Endothelial cell of umbilical vein (primary cell): ENCODE results near the gene DNAJB1. TPM values are rescaled to one million over a fixed set of nuclear protein-coding genes. Genes with fewer than 3 reads are reported as not detected.

Experiments
- BruUV-seq: library from RNA; stranded (reverse); fragments of 400-500 nt; replicated peaks from 2 replicates; lab custom pipeline; 2021; lab: Mats Ljungman, UMichigan
- CTCF ChIA-PET: fragments of 300-600, 350-600 bp; sonication (Branson Sonifier 250); formaldehyde crosslinking; loops from one replicate; lab custom pipeline; 2021; ENCODE audit warnings: antibody characterized with exemption, inconsistent platforms; lab: Charles Lee
- POLR2A ChIA-PET: fragments of 300-600, 350-600 bp; sonication (Branson Sonifier 250); formaldehyde crosslinking; loops from one replicate; lab custom pipeline; 2021; ENCODE audit warnings: antibody characterized with exemption, inconsistent platforms; lab: Charles Lee
- DNase-seq: peaks from one replicate; pipeline ENCODE4 v3.0.0-alpha.2; 2011; ENCODE audit warnings: low read depth, low spot score
- FAIRE-seq: peaks from 2 replicates; lab custom pipeline; 2011; peaks lifted over from hg19 to GRCh38; lab: Jason Lieb, UNC
- H2AFZ ChIP-seq: 2 replicates; pipeline ENCODE4 v1.6.0; 2012; ENCODE audit warnings: low read depth, low read length, control low read depth, inconsistent platforms
- H3K27ac ChIP-seq: 2 replicates; pipeline ENCODE4 v1.5.1; 2011; ENCODE audit warnings: low read depth, mild to moderate bottlenecking, control low read depth, low read length, moderate library complexity; ENCODE audit not compliant: insufficient read depth
- H3K27me3 ChIP-seq, 2 experiments: 2 replicates each; pipeline versions ENCODE4 v1.6.0 to v1.6.1; 2011; ENCODE audit warnings: low read length in 2 of 2, mixed read lengths in 1 of 2; ENCODE audit not compliant: control insufficient read depth in 2 of 2, insufficient read depth in 2 of 2
- H3K36me3 ChIP-seq, 2 experiments: 2 replicates in 1 of 2; 3 replicates in 1 of 2; pipeline ENCODE4 v1.5.1; 2011; ENCODE audit warnings: low read length in 2 of 2, mild to moderate bottlenecking in 1 of 2, moderate library complexity in 1 of 2; ENCODE audit not compliant: control insufficient read depth in 2 of 2, insufficient read depth in 2 of 2; ENCODE audit errors: extremely low read depth in 1 of 2
- H3K4me1 ChIP-seq: 3 replicates; pipeline ENCODE4 v1.5.1; 2011; ENCODE audit warnings: mild to moderate bottlenecking, low read length; ENCODE audit not compliant: control insufficient read depth, insufficient read depth; ENCODE audit errors: extremely low read depth
- H3K4me2 ChIP-seq: 2 replicates; pipeline ENCODE4 v1.6.1; 2011; ENCODE audit warnings: low read length, control low read depth, mixed read lengths; ENCODE audit not compliant: insufficient read depth
- H3K4me3 ChIP-seq, 3 experiments: fragments of 200-600 bp in 1 of 3; sonication (generic), shearing (Covaris generic) in 1 of 3; replicated peaks in 1 of 3; 2 replicates each; pipeline ENCODE4 v1.5.1; 2011 to 2016; ENCODE audit warnings: control low read depth in 3 of 3, low read length in 3 of 3, mild to moderate bottlenecking in 2 of 3, inconsistent platforms in 1 of 3, low read depth in 1 of 3, moderate library complexity in 1 of 3; ENCODE audit not compliant: insufficient read depth in 1 of 3
- H3K79me2 ChIP-seq: 2 replicates; pipeline ENCODE4 v1.6.0; 2012; ENCODE audit warnings: low read length, inconsistent platforms; ENCODE audit not compliant: control insufficient read depth, insufficient read depth
- H3K9ac ChIP-seq: replicated peaks from 2 replicates; pipeline ENCODE3; 2011; ENCODE audit warnings: low read length, control low read depth; ENCODE audit not compliant: insufficient read depth; ENCODE audit errors: extremely low read depth
- H3K9me1 ChIP-seq: replicated peaks from 3 replicates; pipeline ENCODE4 v1.6.0; 2011; ENCODE audit warnings: mild to moderate bottlenecking, low read length; ENCODE audit not compliant: control insufficient read depth, insufficient read depth; ENCODE audit errors: extremely low read depth
- H3K9me3 ChIP-seq: replicated peaks from 2 replicates; pipeline ENCODE4 v1.5.1; 2012; ENCODE audit warnings: low read length, inconsistent platforms; ENCODE audit not compliant: control insufficient read depth, insufficient read depth
- H4K20me1 ChIP-seq: replicated peaks from 2 replicates; pipeline ENCODE3; 2011; ENCODE audit warnings: mild to moderate bottlenecking, low read length; ENCODE audit not compliant: control insufficient read depth, insufficient read depth; ENCODE audit errors: extremely low read depth
- EZH2 ChIP-seq: IDR thresholded peaks from 2 replicates; pipeline ENCODE4 v1.6.1; 2012; ENCODE audit warnings: borderline replicate concordance, low read depth, mild to moderate bottlenecking, moderate library complexity, low read length, inconsistent platforms; ENCODE audit not compliant: severe bottlenecking
- FOS ChIP-seq: IDR thresholded peaks from 2 replicates; pipeline ENCODE4 v1.6.1; 2011; ENCODE audit warnings: mild to moderate bottlenecking, low read length, moderate library complexity, borderline replicate concordance; ENCODE audit not compliant: insufficient read depth
- GATA2 ChIP-seq: IDR thresholded peaks from 2 replicates; pipeline ENCODE4 v1.7.0; 2011; ENCODE audit warnings: low read depth, mild to moderate bottlenecking, moderate library complexity, mixed read lengths, low read length; ENCODE audit not compliant: insufficient read length, insufficient read depth
- JUN ChIP-seq: IDR thresholded peaks from 2 replicates; pipeline ENCODE4 v1.6.1; 2011; ENCODE audit warnings: borderline replicate concordance, low read depth; ENCODE audit not compliant: insufficient read length, insufficient read depth
- MYC ChIP-seq: IDR thresholded peaks from one replicate; pipeline ENCODE4 v1.6.1; 2011; ENCODE audit warnings: mild to moderate bottlenecking, low read depth, low read length
- POLR2A ChIP-seq: IDR thresholded peaks from 2 replicates; pipeline ENCODE4 v1.6.1; 2012; ENCODE audit warnings: low read depth, mild to moderate bottlenecking, control low read depth, low read length
- POLR2AphosphoS5 ChIP-seq: IDR thresholded peaks from 2 replicates; pipeline ENCODE4 v1.6.1; 2012; ENCODE audit warnings: low read depth, mild to moderate bottlenecking, control low read depth, low read length, moderate library complexity; ENCODE audit not compliant: insufficient read depth
- dilution Hi-C: fragments of 300-500 bp; cut with MboI; formaldehyde crosslinking; loops from one replicate; pipeline ENCODE4 v1.15.0; 2019; ENCODE audit warnings: low sequenced_read_pairs; ENCODE audit not compliant: extremely low pct_ligation_motif_present
- intact Hi-C: fragments of 100-400 bp; cut with micrococcal nuclease; formaldehyde crosslinking; loops from one replicate; pipeline ENCODE4 v1.10.0; 2022
- polyA plus RNA-seq, 4 experiments: library from polyadenylated mRNA; depleted of rRNA in 3 of 4; stranded (reverse) in 3 of 4; unstranded in 1 of 4; fragments of >200 nt; gene quantifications; 2 replicates each; pipeline versions ENCODE4 v1.2.1 to v1.2.3, GENCODE V29; 2011 to 2012; ENCODE audit warnings: missing spikeins in 1 of 4
- total RNA-seq: library from RNA; stranded (reverse); gene quantifications from 2 replicates; pipeline ENCODE4 v1.2.3, GENCODE V29; 2021
- TF ChIP-seq, protein P1 (sequence below), 2 donors: IDR thresholded peaks; 1 replicate in 1 of 2; 2 replicates in 1 of 2; pipeline ENCODE4 v1.5.1; 2011; ENCODE audit warnings: low read length in 2 of 2, mild to moderate bottlenecking in 2 of 2, moderate library complexity in 2 of 2, control low read depth in 1 of 2, inconsistent platforms in 1 of 2, low read depth in 1 of 2; ENCODE audit not compliant: insufficient read depth in 1 of 2; ENCODE audit errors: extremely low read depth in 1 of 2
- TF ChIP-seq, protein P2 (sequence below): IDR thresholded peaks from 2 replicates; pipeline ENCODE4 v1.6.1; 2011; ENCODE audit not compliant: insufficient read depth, insufficient read length

DNAJB1 gene
- total and polyA plus RNA-seq, 2 donors (not counting 3 experiments of a cell fraction or from before 2014, with no cell fraction given): 58.6 to 59.8 TPM

DNA sequence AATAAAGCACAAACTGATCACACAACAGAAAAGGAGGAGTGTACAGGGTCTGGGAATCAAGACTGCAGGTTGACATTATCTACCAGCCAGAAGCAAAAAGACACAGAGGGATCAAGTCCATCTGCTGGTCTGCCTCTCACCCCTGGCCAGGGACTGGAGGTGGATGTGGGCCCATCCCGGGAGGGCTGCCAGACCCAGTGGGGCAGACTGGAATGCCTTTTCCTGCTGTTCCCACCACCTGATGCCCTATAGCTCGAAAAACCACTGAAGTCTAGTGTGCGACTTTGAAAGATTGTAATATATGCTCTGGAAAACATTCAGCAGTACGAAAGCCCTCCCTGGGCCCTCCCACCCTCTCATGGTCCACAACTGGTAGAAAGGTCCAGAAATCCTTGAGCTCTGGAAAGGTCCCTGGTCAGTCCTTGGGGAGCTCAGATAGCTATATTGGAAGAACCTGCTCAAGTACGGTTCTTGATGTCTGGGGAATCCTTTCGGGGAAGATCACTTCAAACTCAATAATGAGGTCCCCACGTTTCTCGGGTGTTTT is 2.6 kb downstream of the DNAJB1 start:
- Histone ChIP-seq H3K27ac (no peak overlapping the region), H3K9me1 (no peaks in the 10 kb centered on the region), H3K36me3 (peaks cover 12 to 13% of the 10 kb centered on the region in 2 experiments), H2AFZ (no peak overlapping the region), H3K9me3 (no peaks in the 10 kb centered on the region), H3K27me3 (no peaks in the 10 kb centered on the region), H3K79me2 (peaks cover 33% of the 10 kb centered on the region), H4K20me1 (no peaks in the 10 kb centered on the region), H3K4me3 (no peak overlapping the region), H3K9ac (no peak overlapping the region), H3K4me1 (peaks cover 37% of the 10 kb centered on the region), H3K4me2 (peak overlapping the region; percentile 94)
- intact Hi-C loops (no loop called here), dilution Hi-C loops (no loop called here)
- POLR2A ChIA-PET: interaction anchor here (0.6 kb wide), 1 partner anchor 47 kb away, joined by 6 read pairs; no protein-coding TSS in a partner anchor
- BruUV-seq: no TSS peak
- no peak for DNase-seq
- CTCF ChIA-PET: interaction anchor here (0.9 to 2.9 kb wide), 3 partner anchors 9 to 36 kb away, joined by 3 to 12 read pairs (median 6); no protein-coding TSS in a partner anchor
- FAIRE-seq: no peak
- no peak for TF ChIP-seq FOS
- TF ChIP-seq GATA2: no peak
- no peak for TF ChIP-seq EZH2
- no peak for TF ChIP-seq POLR2A
- TF ChIP-seq MYC: no peak
- TF ChIP-seq POLR2AphosphoS5: no peak
- TF ChIP-seq, protein P1, sequence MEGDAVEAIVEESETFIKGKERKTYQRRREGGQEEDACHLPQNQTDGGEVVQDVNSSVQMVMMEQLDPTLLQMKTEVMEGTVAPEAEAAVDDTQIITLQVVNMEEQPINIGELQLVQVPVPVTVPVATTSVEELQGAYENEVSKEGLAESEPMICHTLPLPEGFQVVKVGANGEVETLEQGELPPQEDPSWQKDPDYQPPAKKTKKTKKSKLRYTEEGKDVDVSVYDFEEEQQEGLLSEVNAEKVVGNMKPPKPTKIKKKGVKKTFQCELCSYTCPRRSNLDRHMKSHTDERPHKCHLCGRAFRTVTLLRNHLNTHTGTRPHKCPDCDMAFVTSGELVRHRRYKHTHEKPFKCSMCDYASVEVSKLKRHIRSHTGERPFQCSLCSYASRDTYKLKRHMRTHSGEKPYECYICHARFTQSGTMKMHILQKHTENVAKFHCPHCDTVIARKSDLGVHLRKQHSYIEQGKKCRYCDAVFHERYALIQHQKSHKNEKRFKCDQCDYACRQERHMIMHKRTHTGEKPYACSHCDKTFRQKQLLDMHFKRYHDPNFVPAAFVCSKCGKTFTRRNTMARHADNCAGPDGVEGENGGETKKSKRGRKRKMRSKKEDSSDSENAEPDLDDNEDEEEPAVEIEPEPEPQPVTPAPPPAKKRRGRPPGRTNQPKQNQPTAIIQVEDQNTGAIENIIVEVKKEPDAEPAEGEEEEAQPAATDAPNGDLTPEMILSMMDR (IDR thresholded peaks at IDR 0.05; ENCODE audit: extremely low read depth in 1 of 2, insufficient read depth in 1 of 2, low read depth in 1 of 2, low read length in 2 of 2): no peak
- TF ChIP-seq, protein P2, sequence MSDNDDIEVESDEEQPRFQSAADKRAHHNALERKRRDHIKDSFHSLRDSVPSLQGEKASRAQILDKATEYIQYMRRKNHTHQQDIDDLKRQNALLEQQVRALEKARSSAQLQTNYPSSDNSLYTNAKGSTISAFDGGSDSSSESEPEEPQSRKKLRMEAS: no peak
- TF ChIP-seq JUN: no peak
